HG03571 (cell line): ENCODE results near the gene ZNF528.

Source experiments
- ATAC-seq: cut with Tn5 transposase; IDR thresholded peaks from one replicate; pipeline ENCODE4 v1.9.1; 2021; ENCODE audit not compliant: unreplicated experiment

ZNF528 gene

DNA sequence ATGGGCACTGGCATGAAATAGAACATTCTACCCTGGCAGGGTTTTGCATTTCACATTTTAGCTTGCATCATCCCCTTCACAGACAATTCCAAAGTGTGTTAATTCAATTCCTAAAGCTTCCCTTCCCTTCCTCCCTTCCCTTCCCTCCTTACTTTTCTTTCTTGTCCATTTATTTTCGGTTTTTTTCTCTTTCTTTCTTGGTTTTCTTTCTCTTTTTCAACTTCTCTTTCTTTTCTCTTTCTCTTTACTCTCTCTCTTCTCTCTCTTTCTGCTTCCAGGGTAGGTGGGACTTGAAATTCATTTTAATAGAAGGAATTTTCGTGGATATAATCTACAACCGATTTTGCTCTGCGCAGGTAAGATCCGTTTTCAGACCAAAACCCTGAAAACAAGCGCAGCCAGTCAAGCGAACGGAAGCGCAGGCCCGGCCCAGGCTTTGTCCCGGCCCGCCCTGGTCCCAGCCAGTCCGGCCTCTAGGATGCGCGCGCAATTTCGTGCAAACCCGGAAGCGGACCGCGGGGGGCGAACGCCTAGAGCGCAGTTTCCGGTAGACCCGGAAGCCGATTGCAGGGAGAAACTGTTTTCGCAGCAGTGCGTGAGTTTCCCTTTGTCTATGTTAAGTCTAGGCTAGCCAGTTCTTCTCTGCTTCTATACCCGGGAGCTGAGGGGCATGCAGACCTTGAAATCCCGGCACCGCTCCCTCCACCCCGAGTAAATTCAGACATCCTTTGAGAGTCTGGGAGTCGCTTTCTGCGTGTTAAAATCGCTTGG, at the start of gene ZNF528:
TSS of gene ZNF528 (plus strand) at position 540 of the 771 bp plus-strand sequence. CDS start 4,165 bp downstream, outside the sequence.
- ATAC-seq, result peak; percentile 79

DNA sequence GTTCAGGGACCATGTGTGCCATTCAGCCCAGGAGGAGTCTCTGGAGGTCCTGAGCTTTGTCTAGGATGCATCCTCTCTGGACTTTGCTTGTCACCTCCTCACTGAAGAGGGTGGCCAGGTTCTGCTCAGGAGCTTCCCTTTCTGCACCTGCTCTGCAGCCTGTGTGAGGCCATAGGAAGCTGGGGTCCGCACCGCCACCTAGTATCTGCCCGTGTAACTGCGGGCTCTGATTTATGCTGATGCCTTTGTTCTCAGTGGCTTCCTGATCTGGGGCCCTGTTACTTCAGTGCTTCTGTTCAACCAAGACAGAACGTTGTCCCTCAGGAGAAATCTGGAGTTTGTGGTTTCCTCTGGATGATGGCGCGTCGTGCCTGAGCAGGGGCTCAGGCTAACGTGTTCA, 46.1 kb upstream of the ZNF528 start:
- ATAC-seq, result no peak

DNA sequence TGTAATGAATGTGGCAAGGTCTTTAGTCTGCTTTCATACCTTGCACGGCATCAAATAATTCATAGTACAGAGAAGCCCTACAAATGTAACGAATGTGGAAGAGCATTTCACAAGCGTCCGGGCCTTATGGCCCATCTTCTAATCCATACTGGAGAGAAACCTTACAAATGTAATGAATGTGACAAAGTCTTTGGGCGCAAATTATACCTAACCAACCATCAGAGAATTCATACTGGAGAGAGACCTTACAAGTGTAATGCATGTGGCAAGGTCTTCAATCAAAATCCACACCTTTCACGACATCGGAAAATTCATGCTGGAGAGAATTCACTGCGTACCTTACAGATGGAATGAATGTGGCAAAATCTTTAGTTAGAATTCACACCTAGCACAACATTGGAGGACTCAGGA, 31.2 kb upstream of the ZNF528 start:
- no peak for ATAC-seq

DNA sequence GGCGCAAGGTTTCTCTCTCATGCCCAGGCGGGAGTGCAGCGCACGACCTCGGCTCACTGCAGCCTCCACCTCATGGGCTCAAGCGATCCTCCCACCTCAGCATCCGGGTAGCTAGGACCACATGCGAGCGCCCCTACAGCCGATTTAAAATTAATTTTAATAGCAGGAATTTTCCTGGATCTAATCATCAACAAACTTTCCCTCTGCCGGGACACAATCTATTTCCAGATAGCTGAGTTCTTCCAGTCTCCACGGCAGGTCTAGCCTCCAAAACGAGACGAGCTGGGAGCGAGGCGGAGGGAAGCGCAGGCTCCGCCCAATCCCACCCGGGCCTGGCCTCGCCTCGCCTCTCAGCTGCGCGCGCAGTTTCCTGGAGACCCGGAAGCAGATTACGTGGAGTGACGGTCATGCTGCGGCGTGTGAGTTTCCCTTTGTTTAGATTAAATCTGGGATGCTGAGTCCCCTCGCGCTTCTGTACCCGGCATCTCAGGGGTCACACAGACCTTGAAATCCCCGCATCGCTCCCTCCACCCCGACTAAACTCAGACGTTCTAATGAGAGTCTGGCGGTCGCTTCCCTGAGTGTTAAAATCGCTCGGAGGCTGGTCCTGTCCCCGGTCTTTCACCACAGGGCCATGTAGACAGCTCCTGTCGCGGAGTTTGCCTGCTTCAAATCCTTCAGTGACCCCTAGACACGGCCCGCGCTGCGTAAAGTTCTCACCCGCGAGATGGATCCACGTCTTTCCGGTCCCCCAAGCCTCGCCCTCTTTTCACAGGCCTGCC, 27.9 kb upstream of the ZNF528 start, which contains the start of gene ZNF880:
TSS of gene ZNF880 (plus strand) at position 365 of the 782 bp plus-strand sequence. CDS start at position 408, 43 bp downstream.
- no peak for ATAC-seq

DNA sequence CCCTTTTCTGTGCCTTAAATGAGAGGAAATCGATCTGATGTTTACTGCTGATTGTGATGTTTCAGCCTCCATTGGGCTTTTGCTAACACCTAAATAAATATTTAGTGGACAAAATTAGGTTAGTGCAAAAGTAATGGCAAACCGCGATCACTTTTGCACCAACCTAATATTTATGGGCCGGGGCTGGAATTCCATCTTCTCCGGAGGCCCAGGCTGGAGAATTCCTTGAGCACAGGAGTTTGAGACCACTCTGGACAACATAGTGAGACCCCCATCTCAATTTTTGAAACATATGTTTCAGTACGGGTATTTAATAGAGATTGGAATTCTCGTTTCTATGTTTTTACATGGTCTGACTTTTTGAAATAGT, 27.3 kb upstream of the ZNF528 start:
- ATAC-seq, result no peak

DNA sequence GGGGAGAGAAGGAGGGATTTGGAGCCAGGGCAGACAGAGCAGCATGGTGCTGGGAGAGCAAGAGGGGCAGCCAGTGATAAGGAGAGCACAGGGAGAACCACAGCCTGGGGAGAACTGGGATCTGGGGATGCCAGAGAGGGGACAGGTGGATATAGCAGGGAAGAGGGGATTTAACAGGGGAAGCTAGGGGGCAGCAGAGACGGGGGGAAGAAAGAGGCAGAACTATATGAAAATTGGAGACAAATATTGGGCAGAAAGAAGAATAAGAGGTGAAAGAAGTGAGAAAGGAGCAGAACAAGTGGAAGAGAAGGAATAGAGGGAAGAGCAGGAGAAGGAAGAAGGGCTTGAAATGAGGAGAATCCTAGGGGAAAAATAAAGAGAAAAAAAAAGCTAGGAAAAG, 6.5 kb upstream of the ZNF528 start:
- ATAC-seq, result no peak

DNA sequence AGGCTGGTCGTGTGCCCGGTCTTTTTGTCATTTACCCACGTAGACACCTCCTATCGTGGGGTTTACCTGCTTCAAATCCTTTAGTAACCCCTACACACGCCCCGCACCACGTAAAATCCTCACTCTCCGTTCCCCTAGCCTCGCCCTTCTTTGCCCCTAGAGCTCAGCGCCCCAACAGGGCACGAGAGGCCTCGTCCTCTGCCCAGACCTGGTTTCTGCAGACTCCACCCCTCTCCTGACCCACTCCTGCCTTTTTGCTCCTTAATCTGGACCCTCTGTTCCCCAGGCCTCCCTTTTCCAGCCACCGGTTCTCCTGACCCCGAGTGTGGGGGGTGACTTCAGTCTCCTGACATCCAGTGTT, 412 bp downstream of the ZNF528 start:
- no peak for ATAC-seq

DNA sequence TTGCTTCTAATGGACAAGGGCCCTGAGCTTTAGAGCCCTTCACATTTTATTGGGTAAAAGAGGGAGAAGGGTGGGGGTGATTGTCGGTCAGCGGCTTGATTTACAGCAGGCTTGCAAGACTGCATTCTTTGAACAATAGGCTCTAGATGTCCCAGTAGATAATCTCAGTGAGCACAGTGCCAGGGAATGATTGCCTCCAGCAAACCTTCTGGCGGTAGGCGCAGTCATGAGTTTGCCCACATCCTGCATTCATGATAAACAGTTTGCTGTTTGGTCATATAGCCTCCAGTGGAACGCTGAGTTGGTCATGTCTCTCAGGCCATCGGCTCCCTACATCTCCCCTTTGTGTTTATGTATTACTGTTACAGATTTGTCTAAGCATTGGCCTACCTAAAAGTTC, 12.6 kb downstream of the ZNF528 start:
- no peak for ATAC-seq

DNA sequence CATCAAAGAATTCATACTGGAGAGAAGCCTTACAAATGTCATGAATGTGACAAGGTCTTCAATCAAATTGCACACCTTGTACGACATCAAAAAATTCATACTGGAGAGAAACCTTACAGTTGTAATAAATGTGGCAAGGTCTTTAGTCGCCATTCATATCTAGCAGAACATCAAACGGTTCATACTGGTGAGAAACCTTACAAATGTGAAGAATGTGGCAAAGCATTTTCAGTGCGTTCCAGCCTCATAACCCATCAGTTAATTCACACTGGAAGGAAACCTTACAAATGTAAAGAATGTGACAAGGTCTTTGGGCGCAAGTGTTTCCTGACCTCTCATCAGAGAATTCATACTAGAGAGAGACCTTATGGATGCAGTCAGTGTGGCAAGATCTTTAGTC, 18.1 kb downstream of the ZNF528 start:
- ATAC-seq, result no peak

DNA sequence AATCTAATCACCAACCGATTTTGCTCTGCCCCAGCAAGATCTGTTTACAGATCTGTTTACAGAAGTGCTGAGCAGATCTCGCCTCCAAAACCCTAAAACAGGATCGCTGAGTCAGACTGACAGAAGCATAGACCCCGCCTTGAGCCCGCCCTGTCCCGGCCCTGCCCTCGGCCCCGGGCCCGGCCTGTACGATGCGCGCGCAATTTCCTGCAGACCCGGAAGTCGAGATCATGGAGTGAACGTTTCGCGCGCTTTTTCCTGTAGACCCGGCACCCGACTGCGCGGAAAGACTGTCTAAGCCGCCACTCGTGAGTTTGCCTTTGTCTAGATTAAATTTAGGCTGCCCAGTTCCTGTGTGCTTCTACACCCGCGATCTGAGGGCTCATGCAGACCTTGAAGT, 31.3 kb downstream of the ZNF528 start, which contains the start of gene ZNF534:
TSS of gene ZNF534 (plus strand) at position 212 of the 400 bp plus-strand sequence. CDS start 2,327 bp downstream, outside the sequence.
- ATAC-seq, result no peak

DNA sequence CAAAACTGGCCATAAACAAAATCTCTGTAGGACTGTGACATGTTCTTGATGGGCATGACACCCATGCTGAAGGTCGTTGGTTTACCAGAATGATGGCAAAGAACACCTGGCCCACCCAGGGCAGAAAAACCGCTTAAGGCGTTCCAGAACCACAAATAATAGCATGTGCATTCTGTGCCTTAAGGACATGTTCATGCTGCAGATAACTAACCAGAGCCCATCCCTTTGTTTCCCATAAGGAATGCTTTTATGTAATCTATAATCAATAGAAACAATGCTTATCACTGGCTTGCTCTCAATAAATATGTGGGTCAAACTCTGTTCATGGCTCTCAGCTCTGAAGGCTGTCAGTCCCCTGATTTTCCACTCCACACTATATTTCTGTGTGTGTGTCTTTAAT, 44.5 kb downstream of the ZNF528 start:
- no peak for ATAC-seq

DNA sequence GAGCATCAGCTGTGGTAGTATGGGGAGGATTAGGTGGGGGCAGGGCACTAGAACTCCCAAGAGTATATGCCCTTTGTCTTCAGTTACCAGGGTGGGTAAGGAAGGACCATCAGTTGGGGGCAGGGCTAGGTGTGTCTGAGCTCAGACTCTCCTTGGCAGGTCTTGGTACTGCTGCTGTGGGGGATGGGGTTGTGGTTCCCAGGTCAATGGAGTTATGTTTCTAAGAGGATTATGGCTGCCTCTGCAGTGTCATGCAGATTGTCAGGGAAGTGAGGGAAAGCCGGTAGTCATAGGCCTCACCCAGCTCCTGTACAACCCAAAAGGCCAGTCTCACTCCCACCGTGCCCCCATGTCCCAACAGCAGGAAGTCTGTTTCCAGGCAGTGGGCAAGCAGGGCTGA, 46.9 kb downstream of the ZNF528 start:
- no peak for ATAC-seq

DNA sequence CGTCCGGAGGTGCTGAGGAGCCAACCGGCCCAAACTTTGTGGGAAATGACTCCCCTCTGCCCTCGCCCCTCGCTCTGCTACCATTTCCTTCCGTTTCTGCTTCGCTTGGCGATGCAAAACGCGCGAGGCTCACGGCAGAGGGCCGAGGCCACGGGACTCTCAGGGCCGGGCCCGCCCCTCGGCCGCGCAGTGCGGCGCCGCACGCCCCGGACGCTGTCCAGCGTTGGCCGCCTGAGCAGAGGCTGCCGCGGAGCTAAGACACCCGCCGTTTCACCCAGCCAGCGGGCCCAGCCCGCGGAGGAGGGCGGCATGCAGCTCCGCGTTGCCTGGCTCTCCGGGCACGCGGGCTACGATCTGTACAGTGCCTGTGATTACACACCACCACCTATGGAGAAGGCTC, 53.6 kb downstream of the ZNF528 start:
- no peak for ATAC-seq

DNA sequence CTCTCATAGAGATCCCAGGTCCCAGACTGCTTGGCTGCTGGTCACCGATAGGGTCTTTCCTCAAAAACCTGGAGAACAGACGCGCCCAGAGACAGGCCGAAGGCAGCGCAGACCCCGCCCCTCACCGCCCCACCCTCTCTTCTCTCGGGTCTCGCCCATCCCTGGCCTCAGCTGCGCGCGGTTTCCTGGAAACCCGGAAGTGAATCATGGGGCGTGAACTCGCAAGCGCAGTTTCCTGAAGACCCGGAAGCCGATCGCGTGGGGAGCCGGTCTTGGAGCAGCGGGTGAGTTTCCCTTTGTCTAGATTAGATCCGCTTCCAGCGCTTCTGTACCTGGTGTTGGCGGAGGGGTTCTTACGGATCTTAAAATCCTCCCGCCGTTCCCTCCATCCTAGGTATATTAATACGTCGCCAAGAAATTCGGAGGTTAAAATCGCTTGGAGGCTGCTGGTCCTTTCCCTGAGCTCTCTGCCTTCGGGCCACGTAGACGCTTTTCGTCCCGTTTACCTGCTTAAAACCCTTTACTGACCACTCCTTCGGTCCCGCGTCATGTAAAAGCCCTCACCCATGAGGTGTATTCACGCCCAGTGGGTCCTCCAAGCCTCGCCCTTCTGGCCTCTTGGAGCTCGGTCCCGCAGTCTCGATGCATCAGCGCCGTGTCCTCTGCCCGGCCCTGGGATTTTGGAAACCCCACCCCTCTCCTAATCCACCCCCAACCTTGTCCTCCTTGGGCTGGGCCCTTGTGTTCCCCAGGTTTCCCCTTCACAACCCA, 55.9 kb downstream of the ZNF528 start, which contains the start of gene ZNF578:
TSS of gene ZNF578 (plus strand) at position 230 of the 771 bp plus-strand sequence. CDS start 48,293 bp downstream, outside the sequence.
- no peak for ATAC-seq

DNA sequence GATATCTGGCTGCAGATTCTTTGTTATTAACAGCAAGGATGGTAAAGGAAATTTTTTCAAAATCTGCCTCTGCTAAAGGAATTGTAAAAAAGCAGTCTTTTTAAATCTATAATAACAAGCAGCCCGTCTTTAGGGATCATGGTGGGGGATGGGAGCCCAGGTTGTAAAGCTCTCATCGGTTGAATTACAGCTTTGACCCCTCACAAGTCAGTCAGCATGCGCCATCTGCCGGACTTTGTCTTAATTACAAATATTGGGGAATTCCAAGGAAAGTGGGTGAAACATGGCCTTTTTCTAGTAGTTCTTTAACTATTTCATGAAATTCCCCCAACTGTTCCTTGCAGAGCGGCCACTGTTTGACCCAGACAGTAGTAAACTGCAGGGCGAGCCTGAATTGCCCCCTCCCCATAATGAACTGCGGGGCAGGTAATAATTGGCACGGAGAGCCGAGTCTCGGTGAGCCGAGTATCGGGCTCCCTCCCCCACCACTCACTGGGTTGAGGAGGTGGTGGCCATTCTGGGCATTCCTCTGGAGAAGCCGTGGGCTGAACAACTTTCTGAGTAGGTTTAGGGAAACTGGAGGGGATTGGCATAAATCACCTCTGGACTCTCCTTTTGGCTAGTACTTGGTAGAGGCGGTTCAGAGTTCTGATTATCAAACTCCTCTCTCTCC, 67.3 kb downstream of the ZNF528 start:
- ATAC-seq, result no peak
